Endothelial cell (in vitro differentiated cells): ENCODE measurements around the gene DVL2. TPM values are rescaled to one million over a fixed set of nuclear protein-coding genes. Genes with fewer than 3 reads are reported as not detected.

Source experiments
- microRNA-seq: library from miRNA; unstranded; fragments of <30 nt; microRNA quantifications from one replicate; pipeline ENCODE4, GENCODE V29; 2020; ENCODE audit not compliant: unreplicated experiment
- total RNA-seq: library from RNA; stranded (reverse); fragmentation: NEBNext Ultra II Directional; extraction: Animal tissue kit (Norgen Biotek cat#: 25700); gene quantifications from one replicate; pipeline ENCODE4 v1.2.1, GENCODE V29; 2021; ENCODE audit not compliant: unreplicated experiment

DVL2 gene
- total RNA-seq, 1 donor from 2014 or later = 58.2 TPM

Small RNA genes lying within 50 kb of the gene (microRNA-seq; reads per million reads assigned to microRNA genes)
- 1,956 reads per million, percentile 95 among the genes with 10 or more reads in this experiment for gene MIR324

Other genes starting within 250 kb of the DVL2 start
- not detected for gene ALOX12, start 238.5 kb downstream of the DVL2 start, total RNA-seq
- gene RNASEK, start 221.9 kb downstream of the DVL2 start, total RNA-seq = 249 TPM
- 271 TPM for gene BCL6B, start 211.5 kb downstream of the DVL2 start, total RNA-seq
- gene SLC16A13, start 198.5 kb downstream of the DVL2 start, total RNA-seq = 25.8 TPM
- 0.33 TPM for gene SLC16A11, start 190.4 kb downstream of the DVL2 start, total RNA-seq
- 30.4 TPM for gene CLEC10A, start 154.3 kb downstream of the DVL2 start, total RNA-seq
- gene ASGR2, start 119.7 kb downstream of the DVL2 start, total RNA-seq = 0.41 TPM
- 23.9 TPM for gene ASGR1, start 55.1 kb downstream of the DVL2 start, total RNA-seq
- gene DLG4, start 14.7 kb downstream of the DVL2 start, total RNA-seq = 44.3 TPM
- 281 TPM for gene ACADVL, start 14.6 kb downstream of the DVL2 start, total RNA-seq
- 80.9 TPM for gene PHF23, start 4.9 kb upstream of the DVL2 start, total RNA-seq
- gene GABARAP, start 7.9 kb upstream of the DVL2 start, total RNA-seq = 418 TPM
- gene CTDNEP1, start 17.2 kb upstream of the DVL2 start, total RNA-seq = 148 TPM
- gene ELP5, start 17.7 kb upstream of the DVL2 start, total RNA-seq = 36.9 TPM
- gene CLDN7, start 28.0 kb upstream of the DVL2 start, total RNA-seq = 65.7 TPM
- 2.2 TPM for gene SLC2A4, start 47.2 kb upstream of the DVL2 start, total RNA-seq
- 14.6 TPM for gene YBX2, start 60.1 kb upstream of the DVL2 start, total RNA-seq
- gene EIF5A, start 73.1 kb upstream of the DVL2 start, total RNA-seq = 362 TPM
- 56.8 TPM for gene GPS2, start 80.8 kb upstream of the DVL2 start, total RNA-seq
- 55.7 TPM for gene NEURL4, start 94.8 kb upstream of the DVL2 start, total RNA-seq
- gene ACAP1, start 102.0 kb upstream of the DVL2 start, total RNA-seq = 5.5 TPM
- gene KCTD11, start 117.6 kb upstream of the DVL2 start, total RNA-seq = 4.8 TPM
- gene TMEM95, start 120.6 kb upstream of the DVL2 start, total RNA-seq = not detected
- 1.7 TPM for gene TNK1, start 146.6 kb upstream of the DVL2 start, total RNA-seq
- 74.2 TPM for gene PLSCR3, start 160.0 kb upstream of the DVL2 start, total RNA-seq
- gene TMEM256, start 169.6 kb upstream of the DVL2 start, total RNA-seq = 94.7 TPM
- 54.8 TPM for gene NLGN2, start 173.3 kb upstream of the DVL2 start, total RNA-seq
- 0.38 TPM for gene SPEM1, start 185.8 kb upstream of the DVL2 start, total RNA-seq
- gene SPEM2, start 191.1 kb upstream of the DVL2 start, total RNA-seq = 0.15 TPM
- not detected for gene SPEM3, start 194.3 kb upstream of the DVL2 start, total RNA-seq
- gene TMEM102, start 200.9 kb upstream of the DVL2 start, total RNA-seq = 6.1 TPM
- 19.7 TPM for gene FGF11, start 205.0 kb upstream of the DVL2 start, total RNA-seq
- 11.8 TPM for gene CHRNB1, start 210.5 kb upstream of the DVL2 start, total RNA-seq
- gene ZBTB4, start 245.1 kb upstream of the DVL2 start, total RNA-seq = 21.5 TPM
- gene SLC35G6, start 246.9 kb upstream of the DVL2 start, total RNA-seq = not detected
- gene POLR2A, start 249.8 kb upstream of the DVL2 start, total RNA-seq = 198 TPM